Activated CD8-positive, alpha-beta memory T cell treated with anti-CD3 and anti-CD28 coated beads, Interleukin-2, amount 10 ng/mL, durations not matched to agents 7 days and 5 days (primary cell): ENCODE measurements around the gene ERC2. TPM values are rescaled to one million over a fixed set of nuclear protein-coding genes. Genes with fewer than 3 reads are reported as not detected.

Experiments used
- ATAC-seq: fragments of 150-1000 bp; cut with Tn5 transposase; one replicate; pipeline ENCODE4 v1.10.0; 2021; ENCODE audit warnings: moderate library complexity
- CTCF ChIA-PET: fragments of 350-600 bp; sonication (Branson Sonifier 250); formaldehyde crosslinking; loops from one replicate; lab custom pipeline; 2021; ENCODE audit warnings: antibody characterized with exemption; lab: Charles Lee
- DNase-seq: peaks from one replicate; pipeline ENCODE4 v3.0.0-alpha.2; 2020
- H3K27ac Mint-ChIP-seq: one replicate; pipeline ENCODE4 v1.8.0; 2021; ENCODE audit warnings: mild to moderate bottlenecking, mixed read lengths
- H3K27me3 Mint-ChIP-seq: one replicate; pipeline ENCODE4 v1.8.0; 2021; ENCODE audit warnings: mixed read lengths
- H3K36me3 Mint-ChIP-seq: one replicate; pipeline ENCODE4 v1.8.0; 2021; ENCODE audit warnings: mild to moderate bottlenecking, mixed read lengths
- H3K4me1 Mint-ChIP-seq: one replicate; pipeline ENCODE4 v1.8.0; 2021; ENCODE audit warnings: mixed read lengths
- H3K4me3 Mint-ChIP-seq: one replicate; pipeline ENCODE4 v1.8.0; 2021; ENCODE audit warnings: mild to moderate bottlenecking, moderate library complexity, mixed read lengths
- H3K9me3 Mint-ChIP-seq: one replicate; pipeline ENCODE4 v1.8.0; 2022; ENCODE audit warnings: low read depth, mixed read lengths
- total RNA-seq, 2 experiments: library from RNA; stranded (reverse); gene quantifications; one replicate each; pipeline ENCODE4 v1.2.3, GENCODE V29; 2021

The ERC2 gene
- total RNA-seq, 2 experiments from 2014 or later, result not detected

GRCh38 chr3:55804170-55805095, 663.8 kb downstream of the ERC2 start:
- no peaks in the 10 kb centered on the region for H3K36me3 Mint-ChIP-seq
- H3K27ac Mint-ChIP-seq, result no peak overlapping the region
- DNase-seq (no peak), ATAC-seq (no peak)
- no peaks in the 10 kb centered on the region for H3K27me3 Mint-ChIP-seq
- no peaks in the 10 kb centered on the region for H3K9me3 Mint-ChIP-seq
- H3K4me3 Mint-ChIP-seq, result no peak overlapping the region
- no peaks in the 10 kb centered on the region for H3K4me1 Mint-ChIP-seq
- CTCF ChIA-PET, result no interaction called here

GRCh38 chr3:55802816-55803215, 665.5 kb downstream of the ERC2 start:
- ATAC-seq, result no peak
- H3K4me3 Mint-ChIP-seq, result no peak overlapping the region
- no peaks in the 10 kb centered on the region for H3K27me3 Mint-ChIP-seq
- no peaks in the 10 kb centered on the region for H3K36me3 Mint-ChIP-seq
- no peaks in the 10 kb centered on the region for H3K4me1 Mint-ChIP-seq
- peaks cover 3% of the 10 kb centered on the region for H3K9me3 Mint-ChIP-seq
- CTCF ChIA-PET, result no interaction called here
- DNase-seq, result no peak
- no peak overlapping the region for H3K27ac Mint-ChIP-seq

- ATAC-seq (no peak), DNase-seq (no peak)
- Mint-ChIP-seq H3K27ac (no peak overlapping the region), H3K4me1 (no peaks in the 10 kb centered on the region), H3K4me3 (no peak overlapping the region), H3K9me3 (peaks cover 4% of the 10 kb centered on the region), H3K36me3 (no peaks in the 10 kb centered on the region), H3K27me3 (no peaks in the 10 kb centered on the region)
- CTCF ChIA-PET, result no interaction called here
Measured at GRCh38 chr3:55801676-55802075, 666.6 kb downstream of the ERC2 start.

- Mint-ChIP-seq H3K4me1 (no peaks in the 10 kb centered on the region), H3K9me3 (peaks cover 4% of the 10 kb centered on the region), H3K27me3 (no peaks in the 10 kb centered on the region), H3K36me3 (no peaks in the 10 kb centered on the region), H3K27ac (no peak overlapping the region), H3K4me3 (no peak overlapping the region)
- ATAC-seq (no peak), DNase-seq (no peak)
- CTCF ChIA-PET, result no interaction called here
Measured at GRCh38 chr3:55801068-55801467, 667.2 kb downstream of the ERC2 start.

- no peak overlapping the region for H3K4me3 Mint-ChIP-seq
- CTCF ChIA-PET, result no interaction called here
- no peak for DNase-seq
- H3K9me3 Mint-ChIP-seq, result peaks cover 6% of the 10 kb centered on the region
- no peaks in the 10 kb centered on the region for H3K36me3 Mint-ChIP-seq
- H3K4me1 Mint-ChIP-seq, result no peaks in the 10 kb centered on the region
- no peak overlapping the region for H3K27ac Mint-ChIP-seq
- no peaks in the 10 kb centered on the region for H3K27me3 Mint-ChIP-seq
- ATAC-seq, result no peak
Measured at GRCh38 chr3:55797775-55798174, 670.5 kb downstream of the ERC2 start.

- CTCF ChIA-PET, result no interaction called here
- H3K4me1 Mint-ChIP-seq, result no peaks in the 10 kb centered on the region
Measured at GRCh38 chr3:55797084-55797483, 671.2 kb downstream of the ERC2 start.

GRCh38 chr3:55796533-55796932, 671.7 kb downstream of the ERC2 start:
- CTCF ChIA-PET, result no interaction called here
- Mint-ChIP-seq H3K27me3 (no peaks in the 10 kb centered on the region), H3K9me3 (peaks cover 6% of the 10 kb centered on the region)

More at GRCh38 chr3:55797084-55797483, 671.2 kb downstream of the ERC2 start:
- Mint-ChIP-seq H3K4me3 (no peak overlapping the region), H3K27ac (no peak overlapping the region), H3K9me3 (peaks cover 6% of the 10 kb centered on the region), H3K36me3 (no peaks in the 10 kb centered on the region), H3K27me3 (no peaks in the 10 kb centered on the region)
- ATAC-seq (no peak), DNase-seq (no peak)

GRCh38 chr3:55795746-55796145, 672.5 kb downstream of the ERC2 start:
- ATAC-seq (no peak), DNase-seq (no peak)
- H3K36me3 Mint-ChIP-seq, result no peaks in the 10 kb centered on the region
- H3K9me3 Mint-ChIP-seq, result peaks cover 6% of the 10 kb centered on the region
- H3K4me3 Mint-ChIP-seq, result no peak overlapping the region
- CTCF ChIA-PET, result no interaction called here
- H3K27ac Mint-ChIP-seq, result no peak overlapping the region
- H3K4me1 Mint-ChIP-seq, result no peaks in the 10 kb centered on the region
- H3K27me3 Mint-ChIP-seq, result no peaks in the 10 kb centered on the region

More at GRCh38 chr3:55796533-55796932, 671.7 kb downstream of the ERC2 start:
- no peaks in the 10 kb centered on the region for H3K36me3 Mint-ChIP-seq
- ATAC-seq, result no peak
- H3K4me1 Mint-ChIP-seq, result no peaks in the 10 kb centered on the region
- no peak for DNase-seq
- H3K4me3 Mint-ChIP-seq, result no peak overlapping the region
- H3K27ac Mint-ChIP-seq, result no peak overlapping the region

GRCh38 chr3:55795296-55795695, 673.0 kb downstream of the ERC2 start:
- CTCF ChIA-PET, result no interaction called here
- Mint-ChIP-seq H3K4me1 (no peaks in the 10 kb centered on the region), H3K27ac (no peak overlapping the region), H3K9me3 (peaks cover 6% of the 10 kb centered on the region), H3K27me3 (no peaks in the 10 kb centered on the region), H3K36me3 (no peaks in the 10 kb centered on the region), H3K4me3 (no peak overlapping the region)
- no peak for ATAC-seq
- DNase-seq, result no peak

- no peaks in the 10 kb centered on the region for H3K4me1 Mint-ChIP-seq
- H3K27ac Mint-ChIP-seq, result no peak overlapping the region
- H3K36me3 Mint-ChIP-seq, result no peaks in the 10 kb centered on the region
- H3K9me3 Mint-ChIP-seq, result peaks cover 2% of the 10 kb centered on the region
- no peaks in the 10 kb centered on the region for H3K27me3 Mint-ChIP-seq
- no peak for ATAC-seq
- no peak overlapping the region for H3K4me3 Mint-ChIP-seq
- no peak for DNase-seq
- CTCF ChIA-PET, result interaction anchor here (0.6 kb wide), 1 partner anchor 1509 kb away, joined by 3 read pairs; no protein-coding TSS in a partner anchor
Measured at GRCh38 chr3:55792742-55793141, 675.5 kb downstream of the ERC2 start.

- no peak for ATAC-seq
- Mint-ChIP-seq H3K4me1 (no peaks in the 10 kb centered on the region), H3K4me3 (no peak overlapping the region), H3K27ac (no peak overlapping the region), H3K27me3 (no peaks in the 10 kb centered on the region), H3K9me3 (peaks cover 2% of the 10 kb centered on the region), H3K36me3 (no peaks in the 10 kb centered on the region)
- CTCF ChIA-PET, result interaction anchor here (0.6 kb wide), 1 partner anchor 1509 kb away, joined by 3 read pairs; no protein-coding TSS in a partner anchor
- DNase-seq, result no peak
Measured at GRCh38 chr3:55792009-55792408, 676.3 kb downstream of the ERC2 start.

- ATAC-seq, result no peak
- no peaks in the 10 kb centered on the region for H3K4me1 Mint-ChIP-seq
- H3K36me3 Mint-ChIP-seq, result no peaks in the 10 kb centered on the region
- no peaks in the 10 kb centered on the region for H3K9me3 Mint-ChIP-seq
- DNase-seq, result no peak
- no peak overlapping the region for H3K27ac Mint-ChIP-seq
- H3K4me3 Mint-ChIP-seq, result no peak overlapping the region
- CTCF ChIA-PET, result no interaction called here
- no peaks in the 10 kb centered on the region for H3K27me3 Mint-ChIP-seq
Measured at GRCh38 chr3:55790596-55791350, 677.5 kb downstream of the ERC2 start.

GRCh38 chr3:55789516-55789915, 678.8 kb downstream of the ERC2 start:
- DNase-seq (no peak), ATAC-seq (no peak)
- Mint-ChIP-seq H3K9me3 (no peaks in the 10 kb centered on the region), H3K27me3 (no peaks in the 10 kb centered on the region), H3K4me3 (no peak overlapping the region), H3K36me3 (no peaks in the 10 kb centered on the region), H3K27ac (no peak overlapping the region), H3K4me1 (no peaks in the 10 kb centered on the region)
- CTCF ChIA-PET, result no interaction called here

GRCh38 chr3:55782807-55783206, 685.5 kb downstream of the ERC2 start:
- DNase-seq (no peak), ATAC-seq (no peak)
- no peaks in the 10 kb centered on the region for H3K36me3 Mint-ChIP-seq

More at GRCh38 chr3:55782807-55783206, 685.5 kb downstream of the ERC2 start:
- CTCF ChIA-PET, result no interaction called here
- Mint-ChIP-seq H3K9me3 (no peaks in the 10 kb centered on the region), H3K27me3 (no peaks in the 10 kb centered on the region), H3K27ac (no peak overlapping the region), H3K4me1 (no peaks in the 10 kb centered on the region), H3K4me3 (no peak overlapping the region)
